Muscle of leg (tissue), 11 donors: ENCODE measurements around the gene HLF. TPM values are rescaled to one million over a fixed set of nuclear protein-coding genes. Genes with fewer than 3 reads are reported as not detected.

Experiments
- DNase-seq: peaks from one replicate; pipeline ENCODE4 v3.0.0; 2013
- H3K27ac ChIP-seq: one replicate; pipeline ENCODE4 v1.5.1; 2013; ENCODE audit warnings: mild to moderate bottlenecking, low read length, control low read depth
- H3K27me3 ChIP-seq: one replicate; pipeline ENCODE4 v1.6.1; 2013; ENCODE audit warnings: low read length; ENCODE audit not compliant: control insufficient read depth, insufficient read depth
- H3K36me3 ChIP-seq: one replicate; pipeline ENCODE4 v1.6.1; 2013; ENCODE audit warnings: low read length; ENCODE audit not compliant: control insufficient read depth, insufficient read depth
- H3K4me1 ChIP-seq: one replicate; pipeline ENCODE4 v1.6.1; 2013; ENCODE audit warnings: low read length; ENCODE audit not compliant: control insufficient read depth, insufficient read depth
- H3K4me3 ChIP-seq: one replicate; pipeline ENCODE4 v1.5.1; 2013; ENCODE audit warnings: low read length, control low read depth
- H3K9me3 ChIP-seq: replicated peaks from 2 replicates; pipeline ENCODE4 v1.6.1; 2013; ENCODE audit warnings: low read depth, low read length; ENCODE audit not compliant: control insufficient read depth
- WGBS: methylation state at CpG from one replicate; pipeline ENCODE4 v1.1.5; 2013; ENCODE audit warnings: missing lambda C conversion rate; ENCODE audit not compliant: insufficient coverage; 5-methylcytosine and 5-hydroxymethylcytosine counted together
- polyA plus RNA-seq, 8 donors: library from polyadenylated mRNA; unstranded; fragments of 120-200 nt; gene quantifications; one replicate each; pipeline versions ENCODE4 v1.2.1 to v1.2.3, GENCODE V29; 2013; ENCODE audit warnings: inconsistent platforms in 1 of 8, low replicate concordance in 1 of 8; ENCODE audit not compliant: insufficient read length in 8 of 8, insufficient read depth in 1 of 8
- total RNA-seq: library from RNA; stranded (reverse); fragments of 120-200 nt; gene quantifications from one replicate; pipeline ENCODE4 v1.2.4, GENCODE V29; 2013

The HLF gene
- total and polyA plus RNA-seq, 9 donors = 3.3 to 5.9 (median 4.2) TPM

DNA sequence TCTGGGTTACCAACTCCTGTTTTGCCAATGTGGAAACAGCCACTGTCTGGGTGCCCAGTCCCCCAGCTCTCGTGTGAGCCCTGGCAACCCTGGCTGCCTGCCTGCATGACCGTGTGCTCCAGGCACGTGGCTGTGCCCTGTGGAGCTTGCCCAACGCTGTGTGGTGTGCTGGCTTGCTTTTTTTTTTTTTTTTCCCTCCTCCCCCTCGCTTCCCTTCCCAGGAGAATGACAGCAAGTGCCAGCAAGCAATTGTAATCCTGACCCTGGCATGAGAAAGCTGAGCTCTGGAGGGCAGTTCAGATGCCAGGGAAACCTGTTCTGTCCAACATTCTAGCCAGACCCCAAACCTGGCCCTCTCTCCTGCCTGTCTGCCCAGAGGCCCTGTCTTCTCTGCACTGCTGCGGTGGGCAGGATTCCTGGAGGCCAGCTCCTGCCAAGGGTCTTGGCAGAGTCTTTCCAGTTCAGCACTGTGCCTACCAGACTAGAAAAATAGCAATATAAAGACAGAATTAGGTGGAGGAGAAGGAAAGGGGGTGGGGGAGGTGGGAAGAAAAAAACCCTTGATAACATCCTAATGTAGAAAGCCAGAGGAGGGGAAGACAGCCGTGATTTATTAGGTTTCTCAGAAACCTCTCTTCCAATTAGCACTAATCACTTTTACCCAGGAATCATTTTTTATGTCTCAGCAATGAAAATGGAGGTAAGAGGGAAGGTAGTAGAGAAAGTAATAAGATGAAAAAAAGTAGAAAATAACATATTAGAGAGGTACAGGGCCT lies 9.0 kb downstream of the HLF start:
- no peaks in the 10 kb centered on the region for H3K36me3 ChIP-seq
- no peaks in the 10 kb centered on the region for H3K27me3 ChIP-seq
- WGBS = 33% methylated on average over 1 of the region's 7 CpGs
- peak; percentile 59 for DNase-seq
- peaks cover 14% of the 10 kb centered on the region for H3K4me1 ChIP-seq
- H3K27ac ChIP-seq = peak overlapping the region; percentile 62
- H3K4me3 ChIP-seq = no peak overlapping the region
- no peaks in the 10 kb centered on the region for H3K9me3 ChIP-seq

- no peak overlapping the region for H3K4me3 ChIP-seq
- DNase-seq = no peak
These were observed 9.8 kb downstream of the HLF start for GRCh38 chr17:55274355-55275255.

DNA sequence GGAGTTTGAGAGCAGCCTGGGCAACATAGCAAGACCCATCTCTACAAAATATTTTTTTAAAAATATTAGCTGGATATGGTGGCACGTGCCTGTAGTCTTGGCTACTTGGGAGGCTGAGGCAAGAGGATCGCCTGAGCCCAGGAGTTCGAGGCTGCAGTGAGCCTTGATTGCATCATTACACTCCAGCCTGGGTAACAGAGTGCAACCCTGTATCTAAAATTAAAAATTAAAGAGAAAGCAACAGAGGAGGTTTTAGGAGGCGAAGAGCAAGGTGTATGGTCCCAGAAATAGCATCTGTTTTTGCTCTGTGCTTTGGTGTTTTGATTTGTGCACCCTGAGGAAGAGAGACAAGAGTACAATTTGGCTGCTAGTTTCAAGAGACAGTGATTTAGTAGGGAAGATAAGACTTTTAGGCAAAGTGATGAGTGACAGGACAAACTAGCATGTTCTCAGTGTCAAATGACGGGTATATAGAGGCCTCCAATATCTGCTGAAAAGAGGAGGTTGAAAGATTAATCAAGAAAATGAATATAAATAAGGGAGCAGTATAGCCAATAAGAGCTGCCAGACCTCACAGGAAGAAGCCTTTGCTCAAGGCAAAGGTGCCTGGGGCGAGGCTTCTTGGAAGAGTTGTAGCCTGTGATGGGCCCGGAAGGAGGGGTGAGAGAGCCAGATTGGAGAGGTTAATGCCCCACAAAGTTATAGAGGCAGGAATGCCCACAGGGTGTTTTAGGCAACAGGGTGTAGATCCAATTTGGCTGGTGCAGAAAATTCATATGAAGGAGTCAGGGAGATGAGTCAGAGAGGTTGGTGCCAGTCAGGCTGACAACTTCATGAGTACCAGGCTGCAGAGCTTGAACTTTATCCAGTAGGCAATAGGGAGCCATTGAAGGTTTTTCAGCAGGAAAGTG lies 11.4 kb downstream of the HLF start:
- no peaks in the 10 kb centered on the region for H3K36me3 ChIP-seq
- H3K4me3 ChIP-seq = no peak overlapping the region
- H3K9me3 ChIP-seq = no peaks in the 10 kb centered on the region
- peaks cover 14% of the 10 kb centered on the region for H3K4me1 ChIP-seq
- H3K27ac ChIP-seq = no peak overlapping the region
- DNase-seq = no peak
- no peaks in the 10 kb centered on the region for H3K27me3 ChIP-seq
- WGBS = 83% methylated on average over 3 of the region's 7 CpGs

More at GRCh38 chr17:55274355-55275255, 9.8 kb downstream of the HLF start:
- Histone ChIP-seq H3K9me3 (no peaks in the 10 kb centered on the region), H3K27ac (no peak overlapping the region), H3K27me3 (no peaks in the 10 kb centered on the region), H3K36me3 (no peaks in the 10 kb centered on the region), H3K4me1 (peaks cover 14% of the 10 kb centered on the region)
- 84% methylated on average over 5 of the region's 7 CpGs for WGBS

DNA sequence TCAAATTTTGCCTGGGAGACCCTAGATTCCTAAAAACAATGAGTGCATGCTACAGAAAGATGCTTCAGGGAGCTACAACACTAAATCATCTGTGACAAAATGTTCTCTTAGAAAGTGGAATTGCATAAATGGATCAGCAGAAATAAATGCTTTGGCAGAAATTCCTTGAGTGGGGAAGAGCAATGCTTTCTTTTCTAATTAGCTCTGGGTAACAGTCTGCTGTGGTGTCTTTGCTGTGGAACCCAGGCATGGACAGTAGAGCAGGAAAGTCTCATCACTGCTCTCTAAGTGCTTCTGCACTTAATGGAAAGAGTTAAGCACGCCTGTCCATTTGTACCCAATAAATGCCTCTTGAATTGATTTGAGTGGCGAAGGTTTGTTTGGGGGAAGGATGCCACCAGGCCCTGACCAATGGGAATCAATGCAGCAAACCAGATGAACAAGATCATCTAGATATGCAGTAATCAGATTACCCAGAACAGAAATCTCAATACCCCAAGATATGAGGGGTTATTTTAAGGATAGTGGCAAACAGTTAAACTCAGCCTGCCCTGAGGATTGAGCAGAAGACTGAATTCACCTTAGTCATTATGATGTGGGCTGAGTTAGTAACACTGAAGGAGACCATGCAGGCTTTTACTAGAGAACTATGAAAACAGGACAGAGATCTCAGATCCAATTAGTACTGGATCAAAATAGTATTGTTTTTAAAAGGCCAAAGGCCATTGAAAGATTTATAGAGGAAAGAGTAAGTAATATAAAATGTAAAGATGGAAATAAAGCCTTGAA lies 13.6 kb downstream of the HLF start:
- WGBS = no CpG with 5 or more reads among the region's 2 CpGs
- Histone ChIP-seq H3K4me3 (no peak overlapping the region), H3K4me1 (peaks cover 8% of the 10 kb centered on the region), H3K27me3 (no peaks in the 10 kb centered on the region), H3K36me3 (no peaks in the 10 kb centered on the region), H3K27ac (no peak overlapping the region), H3K9me3 (no peaks in the 10 kb centered on the region)
- DNase-seq = no peak

- no peaks in the 10 kb centered on the region for H3K27me3 ChIP-seq
- peaks cover 8% of the 10 kb centered on the region for H3K4me1 ChIP-seq
- H3K9me3 ChIP-seq = no peaks in the 10 kb centered on the region
- no CpG with 5 or more reads among the region's 1 CpG for WGBS
- no peak overlapping the region for H3K27ac ChIP-seq
- DNase-seq = no peak
- H3K36me3 ChIP-seq = no peaks in the 10 kb centered on the region
- H3K4me3 ChIP-seq = no peak overlapping the region
These were observed 14.4 kb downstream of the HLF start for GRCh38 chr17:55279203-55279602.

DNA sequence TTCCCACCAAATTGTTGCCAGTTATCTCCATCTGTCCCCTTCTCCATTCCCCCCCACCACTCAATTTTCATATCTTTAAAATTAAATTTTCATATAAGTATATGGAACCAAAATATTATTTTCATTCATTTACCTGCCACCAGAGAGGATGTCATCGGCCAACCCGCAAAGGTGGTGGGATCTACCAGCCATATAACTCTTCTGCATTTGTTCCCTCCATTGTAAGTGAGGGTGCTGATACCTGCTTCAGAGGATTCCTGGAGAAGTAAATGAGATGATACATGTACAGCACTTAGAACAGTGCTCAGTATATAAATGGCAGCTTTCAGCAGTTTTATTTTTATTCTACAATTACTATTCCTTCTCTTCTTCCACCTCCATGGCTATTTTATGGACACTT lies 15.0 kb downstream of the HLF start:
- WGBS = no CpG with 5 or more reads among the region's 2 CpGs
- H3K4me3 ChIP-seq = no peak overlapping the region
- no peaks in the 10 kb centered on the region for H3K9me3 ChIP-seq
- H3K4me1 ChIP-seq = peaks cover 14% of the 10 kb centered on the region
- no peak overlapping the region for H3K27ac ChIP-seq
- no peaks in the 10 kb centered on the region for H3K27me3 ChIP-seq
- H3K36me3 ChIP-seq = no peaks in the 10 kb centered on the region
- no peak for DNase-seq

DNA sequence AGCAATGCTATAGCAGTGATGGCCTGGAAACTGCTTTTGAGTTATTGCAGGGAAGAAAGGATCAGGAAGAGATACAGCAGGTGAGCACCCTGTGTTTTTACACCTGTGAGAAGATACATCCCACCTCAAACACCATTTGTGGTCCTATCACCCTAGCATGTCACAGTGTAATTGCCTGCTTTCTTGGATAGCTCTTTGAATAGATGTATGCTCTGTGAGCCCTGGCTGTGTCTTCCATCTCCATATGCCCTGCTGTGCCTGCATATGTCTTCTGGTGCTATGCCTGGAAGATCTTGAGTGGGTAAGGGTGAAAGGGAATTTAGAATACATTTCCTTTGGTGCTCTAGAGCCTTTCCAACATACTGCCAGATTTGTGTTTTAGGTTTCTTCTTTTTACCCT lies 15.5 kb downstream of the HLF start:
- DNase-seq = no peak
- Histone ChIP-seq H3K27ac (no peak overlapping the region), H3K4me3 (no peak overlapping the region), H3K36me3 (no peaks in the 10 kb centered on the region), H3K4me1 (peaks cover 18% of the 10 kb centered on the region), H3K27me3 (no peaks in the 10 kb centered on the region), H3K9me3 (no peaks in the 10 kb centered on the region)

GRCh38 chr17:55281649-55282378 lies 17.1 kb downstream of the HLF start:
- Histone ChIP-seq H3K27ac (no peak overlapping the region), H3K4me3 (no peak overlapping the region), H3K36me3 (no peaks in the 10 kb centered on the region), H3K4me1 (peaks cover 31% of the 10 kb centered on the region), H3K9me3 (no peaks in the 10 kb centered on the region), H3K27me3 (no peaks in the 10 kb centered on the region)
- WGBS = 63% methylated on average over 4 of the region's 8 CpGs
- DNase-seq = peak; percentile 43

GRCh38 chr17:55282379-55282702 lies 17.6 kb downstream of the HLF start:
- WGBS = 100% methylated on average over 2 of the region's 3 CpGs
- Histone ChIP-seq H3K4me3 (no peak overlapping the region), H3K4me1 (peaks cover 31% of the 10 kb centered on the region), H3K27ac (no peak overlapping the region), H3K9me3 (no peaks in the 10 kb centered on the region), H3K27me3 (no peaks in the 10 kb centered on the region), H3K36me3 (no peaks in the 10 kb centered on the region)
- DNase-seq = no peak
